IPS-NIHi7 (cell line): ENCODE results near the gene CD9.

ENCODE experiments used
- DNase-seq: peaks from one replicate; pipeline ENCODE4 v3.0.0; 2012; ENCODE audit warnings: mixed read lengths; ENCODE audit errors: extremely low spot score

Gene CD9

DNA sequence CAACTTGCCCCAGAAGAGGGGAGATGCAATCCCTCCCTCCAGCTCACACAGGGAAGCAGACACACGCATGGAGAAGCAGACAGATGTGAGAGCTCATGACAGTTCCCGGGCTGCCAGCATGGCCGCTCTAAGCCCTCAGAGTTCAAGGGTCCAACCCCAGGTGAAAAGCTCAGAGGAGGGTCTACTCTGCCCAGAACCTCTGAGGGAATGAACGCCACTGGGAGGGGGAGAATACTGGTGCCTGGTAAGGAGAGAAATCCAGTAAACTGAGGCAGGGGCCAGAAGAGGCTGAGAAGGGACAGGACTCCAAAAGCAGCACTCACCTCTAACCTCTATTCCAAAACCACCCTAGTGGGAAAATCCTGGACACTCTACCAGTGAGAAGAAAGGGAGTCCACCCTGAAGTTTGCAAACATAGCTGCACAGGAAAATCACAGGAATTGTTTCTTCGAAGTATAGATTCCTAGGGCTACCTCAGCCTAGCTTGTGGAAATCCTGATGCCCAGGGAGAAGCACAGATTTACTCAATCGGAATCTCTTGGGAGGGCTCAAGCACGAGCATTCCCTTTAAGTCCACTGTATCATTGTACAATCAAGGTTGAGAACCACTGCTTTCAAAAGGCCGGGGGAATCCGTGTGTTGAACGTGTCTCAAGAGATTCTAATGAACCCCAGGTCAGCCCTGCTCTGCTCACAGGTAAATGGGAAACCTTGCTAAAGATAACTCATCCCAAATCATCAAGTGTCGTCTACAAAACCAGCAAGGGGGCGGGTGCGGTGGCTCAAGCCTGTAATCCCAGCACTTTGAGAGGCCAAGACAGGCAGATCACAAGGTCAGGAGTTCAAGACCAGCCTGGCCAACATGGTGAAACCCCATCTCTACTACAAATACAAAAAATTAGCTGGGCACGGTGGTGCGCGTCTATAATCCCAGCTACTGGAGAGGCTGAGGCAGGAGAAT is 76.0 kb downstream of the CD9 start:
- no peak for DNase-seq

DNA sequence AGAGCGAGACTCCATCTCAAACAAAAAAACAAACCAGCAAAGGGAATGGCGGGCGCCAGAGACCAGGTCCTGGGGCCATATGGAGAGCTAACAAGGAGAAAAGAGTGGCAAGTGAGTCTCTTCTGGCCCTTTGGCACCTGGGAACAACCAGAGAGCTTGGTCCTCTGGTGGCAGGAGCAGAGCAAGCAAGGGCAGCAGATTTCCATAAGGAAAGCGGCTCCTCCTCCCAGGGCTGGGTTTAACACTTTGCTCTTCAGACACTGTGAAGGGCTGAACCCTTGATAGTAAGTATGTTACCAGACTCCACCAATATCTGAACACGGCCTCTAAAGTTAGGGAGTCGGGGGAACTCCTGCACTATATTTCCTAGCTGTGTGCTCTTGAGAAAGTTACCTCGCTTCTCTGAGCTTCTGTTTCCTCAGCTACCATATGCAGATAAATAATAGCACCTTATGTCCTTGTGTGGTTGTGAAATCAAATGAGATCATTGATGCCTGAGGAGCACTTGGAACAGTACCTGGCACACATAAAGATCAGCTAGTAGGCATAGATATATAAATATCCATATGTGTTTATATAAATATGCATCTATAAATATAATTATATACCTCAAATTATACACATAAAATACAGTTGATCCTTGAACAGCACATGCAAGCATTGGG is 76.9 kb downstream of the CD9 start:
- no peak for DNase-seq

DNA sequence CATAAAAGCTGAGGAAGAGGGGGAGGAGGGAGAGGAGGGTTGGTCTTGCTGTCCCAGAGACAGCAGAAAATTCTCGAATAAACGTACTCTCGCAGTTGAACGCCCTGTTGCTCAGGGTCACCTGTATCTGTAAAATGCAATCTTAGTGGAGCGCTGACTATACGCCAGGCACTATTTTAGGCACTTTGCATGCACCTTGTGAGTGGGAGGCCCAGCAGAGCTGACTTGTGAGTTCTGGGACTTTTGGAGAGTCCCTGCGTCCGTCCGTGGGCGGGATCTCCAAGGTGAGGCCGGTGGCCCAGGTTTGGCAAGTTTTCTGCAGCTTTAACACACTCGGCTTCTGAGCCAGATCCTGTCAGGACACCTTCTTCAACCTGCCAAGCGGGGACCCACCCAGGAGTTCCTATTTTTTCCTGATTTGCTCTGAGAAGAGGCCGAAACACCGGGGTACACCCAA is 77.8 kb downstream of the CD9 start:
- DNase-seq = no peak

DNA sequence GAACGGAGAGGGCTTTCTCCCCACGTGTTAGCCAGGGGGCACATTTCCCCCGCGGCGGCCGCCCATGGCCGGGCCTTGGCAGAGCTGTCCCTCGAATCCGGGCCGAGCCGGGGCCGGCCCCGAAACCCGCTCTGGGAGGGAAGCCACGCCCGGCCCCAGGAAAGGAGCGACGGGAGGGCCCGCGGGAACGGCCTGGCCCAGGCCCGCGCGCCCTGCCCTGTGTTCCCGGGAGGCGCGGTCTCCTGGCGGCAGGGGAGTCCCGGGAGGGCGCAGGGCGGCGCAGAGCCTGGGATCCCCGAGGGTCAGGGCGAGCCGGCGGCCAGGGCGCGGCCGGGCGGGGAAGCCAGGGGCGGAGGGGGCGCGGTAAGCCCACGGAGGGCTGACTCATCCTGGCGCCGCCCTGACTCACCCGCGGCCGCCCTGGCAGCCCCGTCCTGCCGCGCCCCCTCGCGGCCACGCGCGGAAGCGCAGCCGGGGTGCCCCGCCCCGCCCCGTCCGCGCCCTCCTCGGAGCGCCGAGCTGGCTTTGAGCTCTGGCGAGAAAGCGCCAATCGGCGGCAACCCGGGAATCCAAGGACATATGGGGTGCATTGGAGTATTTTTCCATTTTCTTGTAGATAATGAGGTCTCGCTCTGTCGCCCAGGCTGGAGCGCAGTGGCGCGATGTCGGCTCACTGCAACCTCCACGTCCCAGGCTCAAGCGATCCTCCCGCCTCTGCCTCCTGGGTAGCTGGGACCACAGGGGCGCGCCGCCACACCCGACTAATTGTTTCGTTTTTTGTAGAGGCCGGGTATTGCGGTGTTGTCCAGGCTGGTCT is 78.4 kb downstream of the CD9 start:
- DNase-seq = peak; percentile 86

DNA sequence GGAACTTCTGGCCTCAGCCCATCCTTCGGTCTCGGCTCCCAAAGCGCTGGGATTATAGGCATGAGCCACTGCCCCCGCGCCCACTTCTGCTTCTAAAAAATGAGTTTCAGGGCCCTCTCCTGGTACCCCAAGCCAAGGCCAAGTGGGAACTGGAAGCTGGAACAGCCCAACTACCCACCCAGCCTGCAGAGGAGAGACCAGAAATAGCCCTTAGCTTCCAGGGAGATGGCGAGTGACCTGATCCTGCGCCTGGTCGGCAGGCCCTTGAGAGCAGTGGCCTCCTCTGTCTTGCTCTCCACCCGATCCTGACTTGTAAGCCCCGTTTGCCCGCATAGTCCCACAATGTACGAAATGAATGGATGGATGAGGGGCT is 79.0 kb downstream of the CD9 start:
- DNase-seq = no peak

DNA sequence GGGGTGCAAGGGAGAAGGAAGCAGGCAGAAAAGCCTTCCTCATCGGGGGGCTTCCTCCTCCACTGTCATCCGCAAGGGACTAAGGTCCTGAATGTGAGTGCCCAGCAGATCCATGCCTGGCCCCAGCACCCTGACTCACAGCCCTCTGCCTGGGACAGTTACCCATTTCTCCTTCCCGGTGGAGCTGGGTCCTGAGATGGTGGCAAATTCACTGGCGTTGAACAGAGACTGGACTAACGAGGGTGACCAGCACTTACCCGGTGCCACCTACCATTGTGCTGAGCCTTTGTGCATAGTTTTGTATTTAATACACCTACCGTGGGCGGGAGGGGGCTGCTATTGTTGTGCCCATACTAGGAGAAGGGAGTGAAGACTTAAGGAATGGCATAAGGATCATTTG is 79.4 kb downstream of the CD9 start:
- no peak for DNase-seq

DNA sequence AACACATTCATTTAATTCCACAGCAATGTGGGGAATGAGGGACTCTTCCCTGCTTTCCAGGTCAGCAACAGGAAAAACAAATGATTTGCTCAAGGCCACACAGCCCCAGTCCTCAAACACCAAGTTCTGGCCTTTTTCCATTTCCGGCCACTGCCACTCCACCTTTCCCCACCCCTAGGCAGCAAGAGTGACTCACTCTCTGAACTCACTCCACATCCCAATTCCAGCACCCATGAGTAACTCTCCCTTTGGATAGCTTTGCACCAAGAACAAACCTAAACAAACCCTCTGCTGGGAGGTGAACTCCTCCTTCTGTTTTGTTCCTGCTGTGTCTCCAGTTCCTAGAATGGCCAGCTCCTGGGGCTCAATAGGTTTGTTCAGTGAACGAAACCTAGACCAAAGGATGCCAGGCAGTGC is 79.9 kb downstream of the CD9 start:
- no peak for DNase-seq

DNA sequence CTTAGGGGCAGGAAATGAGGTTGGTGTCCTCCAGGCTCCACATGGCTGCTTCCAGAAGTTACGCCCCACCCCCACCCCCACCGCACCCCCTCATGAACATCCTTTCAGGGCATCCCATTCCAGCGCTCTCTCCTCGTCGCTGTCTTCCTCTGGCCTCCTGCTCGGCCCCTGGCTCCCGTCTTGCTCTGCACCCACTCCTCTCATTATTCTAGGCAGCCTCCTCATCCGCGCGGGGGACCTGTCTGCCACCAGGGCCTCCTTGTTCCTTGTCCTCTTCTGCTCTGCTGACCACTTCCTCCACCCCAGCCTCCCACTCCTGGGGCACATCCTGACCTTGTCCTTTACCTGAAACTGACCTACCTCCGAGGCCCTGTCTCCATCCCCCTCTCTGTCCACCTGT is 80.5 kb downstream of the CD9 start:
- DNase-seq = no peak

DNA sequence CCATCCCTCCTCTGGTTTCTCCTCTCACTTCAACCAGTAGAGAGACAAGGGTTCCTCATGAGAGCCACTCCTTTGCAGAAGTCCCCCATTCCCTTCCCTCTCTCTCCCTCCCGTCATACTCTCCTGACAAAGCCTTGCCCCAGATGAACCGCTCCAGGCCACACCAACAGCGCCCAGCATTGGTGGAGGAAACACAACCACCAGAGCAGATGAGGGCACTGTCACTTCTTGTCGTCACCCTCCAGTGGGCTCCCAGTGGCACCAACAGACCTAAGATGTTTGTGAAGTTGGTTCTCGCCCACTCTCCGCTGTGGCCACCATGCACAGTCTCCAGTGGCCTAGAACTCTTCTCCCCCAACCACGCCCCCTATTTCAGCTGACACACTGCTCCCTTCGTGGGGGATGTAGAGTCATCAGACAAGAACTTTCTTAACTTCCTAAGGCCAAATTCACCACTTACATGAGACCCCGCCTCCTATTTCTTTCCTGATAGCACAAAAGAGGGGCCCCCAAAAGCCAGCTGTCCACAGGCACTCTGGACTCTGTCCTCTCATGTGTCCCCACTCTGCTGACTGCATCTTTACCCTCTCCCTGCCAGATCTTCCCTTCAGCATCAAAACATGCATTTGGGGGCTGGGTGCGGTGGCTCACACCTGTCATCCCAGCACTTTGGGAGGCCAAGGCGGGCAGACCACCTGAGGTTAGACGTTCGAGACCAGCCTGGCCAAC is 81.0 kb downstream of the CD9 start:
- no peak for DNase-seq

DNA sequence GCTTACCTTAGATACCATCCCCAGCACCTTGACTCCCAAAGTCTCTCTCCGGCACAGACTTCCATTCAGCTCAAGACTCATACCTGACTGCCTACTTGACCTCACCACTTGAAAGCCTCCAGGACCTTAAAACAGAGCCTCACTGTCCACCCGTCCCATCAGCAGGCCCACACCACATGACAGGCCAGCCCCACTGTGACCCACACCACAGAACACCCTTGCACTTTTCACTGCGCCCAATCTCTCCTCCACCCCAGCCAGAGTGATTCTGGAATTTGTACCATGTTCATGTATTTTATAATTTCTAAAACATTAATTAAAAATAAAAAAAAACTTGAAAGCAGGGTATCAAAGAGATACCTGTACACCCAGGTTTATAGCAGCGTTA is 82.2 kb downstream of the CD9 start:
- no peak for DNase-seq

DNA sequence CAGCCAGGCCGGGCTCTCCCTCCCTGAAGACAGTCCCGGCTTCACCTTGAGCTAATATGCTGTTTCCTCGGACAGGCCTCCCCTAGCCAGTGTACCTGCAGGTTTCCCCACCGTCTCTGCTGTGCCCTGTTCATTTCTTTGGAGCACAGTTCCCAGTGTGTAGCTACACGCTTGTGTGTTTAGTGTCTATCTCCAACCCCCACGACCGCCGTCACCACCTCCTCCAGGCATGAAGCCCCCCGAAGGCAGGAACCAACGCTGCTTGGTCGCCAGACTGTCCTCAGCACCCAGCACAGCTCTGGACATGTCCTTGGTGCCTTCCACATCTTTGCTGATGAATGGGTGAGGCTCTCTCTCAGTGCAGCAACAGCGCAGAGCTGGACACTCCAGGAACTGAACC is 84.1 kb downstream of the CD9 start:
- DNase-seq = peak; percentile 7

DNA sequence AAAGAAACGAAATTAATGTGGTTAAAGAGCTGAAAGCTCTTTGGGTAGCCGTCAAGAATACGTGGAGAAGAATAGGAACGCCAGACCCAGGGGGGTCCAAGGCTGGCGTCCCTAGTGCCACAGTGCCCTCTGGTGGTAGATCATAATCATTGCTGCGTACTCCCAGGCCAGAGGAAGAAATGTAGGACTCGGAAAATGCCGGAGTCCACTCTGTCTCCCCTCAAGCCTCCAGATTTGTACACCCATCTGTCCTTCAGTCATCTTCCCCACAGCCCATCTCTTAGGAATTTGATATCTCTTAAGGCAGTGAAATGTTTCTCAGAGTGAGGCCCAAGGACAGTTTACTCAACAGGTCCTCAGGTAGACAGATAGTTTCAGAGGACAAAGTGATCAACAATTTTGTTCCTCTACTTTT is 84.9 kb downstream of the CD9 start:
- DNase-seq = peak; percentile 89

DNA sequence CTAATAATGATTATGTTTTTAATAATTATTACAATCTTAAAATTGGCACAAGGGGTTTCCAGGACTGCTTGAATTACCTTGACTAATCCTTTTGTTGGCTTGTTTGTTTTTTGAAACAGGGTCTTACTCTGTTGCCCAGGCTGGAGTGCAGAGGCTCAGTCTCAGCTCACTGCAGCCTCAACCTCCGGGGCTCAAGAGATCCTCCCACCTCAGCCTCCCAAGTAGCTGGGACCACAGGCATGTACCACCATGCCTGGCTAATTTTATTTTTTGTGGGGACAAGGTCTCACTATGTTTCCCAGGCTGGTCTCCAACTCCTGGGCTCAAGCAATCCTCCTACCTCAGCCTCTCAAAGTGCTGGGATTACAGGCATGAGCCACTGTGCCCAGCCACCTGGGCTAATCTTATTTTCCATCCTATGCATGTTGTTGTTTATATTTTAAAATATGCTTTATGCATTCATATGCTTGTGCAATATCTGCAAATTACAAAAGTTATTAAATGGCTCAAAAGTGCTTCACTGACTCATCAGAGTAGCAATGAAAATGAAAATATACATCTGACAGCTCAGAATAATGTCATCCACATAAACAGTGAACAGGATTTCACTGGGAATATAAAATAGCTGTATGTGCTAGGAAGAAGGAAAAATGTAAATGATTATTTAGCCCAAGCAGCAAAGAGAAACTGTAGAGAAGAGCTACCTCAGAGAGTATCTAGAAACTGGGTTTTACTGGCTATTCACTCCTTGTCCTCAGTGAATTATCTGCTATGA is 85.5 kb downstream of the CD9 start:
- DNase-seq = no peak
